ENCODE data around the gene GPR183.

Gene GPR183, protein sequence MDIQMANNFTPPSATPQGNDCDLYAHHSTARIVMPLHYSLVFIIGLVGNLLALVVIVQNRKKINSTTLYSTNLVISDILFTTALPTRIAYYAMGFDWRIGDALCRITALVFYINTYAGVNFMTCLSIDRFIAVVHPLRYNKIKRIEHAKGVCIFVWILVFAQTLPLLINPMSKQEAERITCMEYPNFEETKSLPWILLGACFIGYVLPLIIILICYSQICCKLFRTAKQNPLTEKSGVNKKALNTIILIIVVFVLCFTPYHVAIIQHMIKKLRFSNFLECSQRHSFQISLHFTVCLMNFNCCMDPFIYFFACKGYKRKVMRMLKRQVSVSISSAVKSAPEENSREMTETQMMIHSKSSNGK

GRCh38 chr13:99307247-99307646 is at the start of gene GPR183:
TSS of gene GPR183 (minus strand) at chr13:99307399. CDS start at chr13:99296145, 11,254 bp downstream.
- no peak for DNase-seq

GRCh38 chr13:99356262-99357091 is 49.3 kb upstream of the GPR183 start:
- no peak for DNase-seq

DNA sequence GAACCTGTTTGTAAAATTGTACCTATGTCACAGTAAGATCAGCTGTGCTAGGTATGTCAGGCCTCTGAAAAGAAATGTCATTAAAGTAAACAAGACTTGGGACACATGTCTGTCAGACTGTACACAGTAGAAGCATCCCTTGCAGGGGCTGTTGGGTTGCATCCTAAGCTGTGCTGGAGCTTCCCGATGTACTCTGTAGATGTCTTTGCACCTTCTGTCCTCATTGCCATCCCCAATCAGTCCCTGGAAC is 48.7 kb upstream of the GPR183 start:
- DNase-seq: no peak

- DNase-seq: no peak
These were observed 48.2 kb upstream of the GPR183 start for GRCh38 chr13:99355267-99356011.

- DNase-seq: no peak
These were observed 47.3 kb upstream of the GPR183 start for GRCh38 chr13:99354371-99354951.

DNA sequence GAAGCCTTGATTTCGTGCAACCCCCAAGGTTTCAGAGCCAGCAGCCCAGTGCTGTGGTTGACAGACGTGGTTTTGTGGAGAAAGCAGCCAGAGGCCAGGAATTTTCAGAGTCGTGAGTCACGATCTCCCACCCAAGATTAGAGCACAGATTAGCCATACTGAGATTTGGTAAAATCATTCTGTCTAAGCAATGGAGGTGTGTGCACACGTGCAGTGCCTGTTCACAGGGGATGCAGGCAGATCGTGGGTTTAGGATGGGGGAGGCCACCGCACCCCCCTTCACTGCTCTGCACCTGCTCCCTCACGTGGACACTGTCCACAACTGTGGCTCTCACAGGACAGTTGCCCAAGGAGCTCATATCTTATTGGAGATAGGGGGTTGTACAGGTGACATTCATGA is 46.6 kb upstream of the GPR183 start:
- no peak for DNase-seq

DNA sequence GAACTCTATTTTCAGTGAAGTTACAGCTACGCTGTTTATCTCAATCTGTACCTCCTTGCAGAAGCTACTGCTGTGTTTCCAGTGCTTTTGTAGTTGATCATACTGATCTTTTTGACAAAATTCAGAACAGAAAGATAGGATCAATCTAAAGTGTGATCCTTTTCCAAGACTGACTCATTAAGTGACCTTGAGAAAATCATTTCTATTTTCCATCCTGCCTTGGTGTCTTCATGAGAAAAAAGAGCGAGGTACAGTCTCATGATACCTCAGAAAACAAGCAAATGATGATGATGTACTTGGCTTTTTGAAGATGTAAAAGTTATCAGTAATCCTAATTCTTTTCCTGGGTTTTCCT is 46.0 kb upstream of the GPR183 start:
- DNase-seq: no peak

GRCh38 chr13:99352351-99353245 is 45.4 kb upstream of the GPR183 start:
- DNase-seq: no peak

GRCh38 chr13:99351772-99352171 is 44.6 kb upstream of the GPR183 start:
- DNase-seq: no peak

GRCh38 chr13:99350191-99350590 is 43.0 kb upstream of the GPR183 start:
- no peak for DNase-seq

- DNase-seq: no peak
These were observed 40.8 kb upstream of the GPR183 start for GRCh38 chr13:99347911-99348451.

DNA sequence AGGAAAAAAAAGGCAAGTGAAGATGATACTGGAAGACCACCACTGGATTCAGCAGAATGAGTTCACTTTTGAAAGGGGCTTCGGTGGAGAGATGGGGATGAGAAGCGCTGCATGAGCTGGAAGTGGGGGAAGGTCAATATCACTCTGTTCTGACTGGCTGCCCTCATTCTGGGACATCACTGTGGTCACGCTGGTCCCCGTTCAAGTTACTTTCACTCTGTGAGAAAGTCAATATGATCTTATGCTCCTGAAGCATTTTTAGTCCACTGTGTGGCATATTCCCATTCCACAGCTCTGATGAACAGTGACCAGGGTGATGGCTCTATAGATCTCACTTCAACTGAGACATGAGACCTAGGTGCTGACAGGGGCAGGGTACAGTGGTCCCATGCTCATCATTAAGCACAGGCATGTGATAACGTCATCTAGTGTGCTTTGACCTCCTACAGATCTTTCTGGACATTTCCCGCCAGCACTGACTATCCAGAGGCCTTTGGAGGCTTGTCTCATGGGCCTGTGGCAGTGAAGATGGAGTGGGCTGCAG is 40.2 kb upstream of the GPR183 start:
- no peak for DNase-seq

GRCh38 chr13:99346335-99347042 is 39.3 kb upstream of the GPR183 start:
- no peak for DNase-seq

GRCh38 chr13:99345345-99345744 is 38.1 kb upstream of the GPR183 start:
- DNase-seq: no peak

DNA sequence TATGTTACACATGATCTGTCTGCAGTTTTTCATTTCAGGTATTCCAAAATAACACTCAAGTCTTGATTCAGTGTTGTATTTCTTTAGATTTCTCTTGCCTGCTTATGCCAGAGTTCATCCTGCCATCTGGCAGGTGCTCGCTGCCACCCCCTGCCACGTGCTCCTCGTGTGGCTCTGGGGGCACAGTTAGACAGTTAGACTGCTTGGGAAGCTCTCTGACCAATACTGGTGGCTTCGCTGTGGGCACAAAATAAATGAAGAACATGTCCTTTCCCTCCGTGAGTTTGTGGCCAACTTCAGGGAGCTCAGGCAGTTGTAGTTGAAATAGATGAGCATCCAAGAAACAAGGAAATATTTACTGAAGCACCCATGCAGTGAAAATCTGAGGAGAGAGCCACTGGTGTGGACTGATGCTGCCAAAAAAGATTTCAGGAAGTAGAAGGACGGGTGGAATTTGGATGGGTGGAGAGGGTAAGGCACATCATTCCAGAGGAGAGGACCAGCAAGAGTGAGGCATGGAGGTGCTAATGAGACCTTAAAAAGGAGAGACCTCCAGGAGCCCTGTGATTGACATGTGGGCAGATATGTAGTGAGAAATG is 37.5 kb upstream of the GPR183 start:
- no peak for DNase-seq

GRCh38 chr13:99342723-99343315 is 35.6 kb upstream of the GPR183 start:
- DNase-seq: no peak

- no peak for DNase-seq
These were observed 34.9 kb upstream of the GPR183 start for GRCh38 chr13:99341969-99342722.

DNA sequence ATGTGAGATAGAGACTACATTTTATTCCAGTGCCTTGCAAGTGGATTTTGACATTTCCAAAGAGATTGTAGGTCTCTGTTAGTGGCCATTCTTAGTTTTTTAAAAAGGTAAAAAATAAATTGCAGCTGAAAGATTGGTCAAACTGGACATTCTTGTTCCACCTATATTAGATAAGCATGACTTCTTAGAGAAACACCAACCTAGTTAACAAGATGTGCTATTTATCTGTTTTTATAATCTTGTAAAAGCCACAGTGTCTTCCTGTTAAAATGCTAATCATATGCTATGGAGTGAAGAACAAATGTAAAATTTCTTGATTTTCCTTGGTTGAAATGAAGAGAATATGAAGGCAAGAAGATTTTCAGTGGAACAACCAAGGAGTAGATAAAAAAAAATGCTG is 33.4 kb upstream of the GPR183 start:
- DNase-seq: no peak

DNA sequence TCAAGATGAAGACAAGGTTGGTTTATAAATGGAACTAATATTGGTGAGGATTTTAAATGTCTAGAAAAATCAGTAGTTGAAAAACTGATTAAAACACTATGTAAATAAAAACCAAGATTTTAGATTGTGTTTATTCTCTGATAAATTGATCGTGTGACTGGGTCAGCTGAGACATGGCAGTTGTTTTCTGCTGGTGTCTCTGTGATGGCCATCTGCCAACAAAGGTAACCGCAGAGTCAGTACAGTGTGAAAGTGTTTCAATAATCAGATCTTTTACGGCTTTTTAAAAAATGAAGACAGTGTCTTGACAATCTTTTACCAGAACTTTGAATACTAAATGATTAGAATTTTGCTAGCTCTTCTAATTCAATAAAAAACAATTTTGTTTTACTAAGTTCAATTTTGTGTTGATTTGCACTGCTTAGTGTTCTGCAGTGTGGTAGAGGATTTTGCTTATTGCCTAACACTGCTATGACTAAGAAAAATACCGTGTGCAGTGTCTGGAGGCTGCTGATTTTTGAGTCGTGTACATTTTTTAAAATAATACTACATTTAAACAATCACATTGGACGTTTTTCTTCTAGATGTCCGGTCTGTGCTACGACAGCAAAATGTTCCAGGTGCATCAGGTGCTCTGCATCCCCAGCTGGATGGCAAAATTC is 32.7 kb upstream of the GPR183 start:
- DNase-seq: no peak
